Right lobe of liver (tissue), 4 donors: Measurements from ENCODE around the gene TMEM272.

ENCODE experiments used
- CTCF ChIP-seq, 4 donors: fragments of 200-600 bp in 3 of 4; fragments of 450-650 bp in 1 of 4; IDR thresholded peaks; one replicate each; pipeline versions ENCODE4 v1.5.1 to v1.8.0; 2016 to 2022; ENCODE audit warnings: antibody characterized with exemption in 4 of 4, mild to moderate bottlenecking in 2 of 4
- POLR2A ChIP-seq: fragments of 450-650 bp; IDR thresholded peaks from one replicate; pipeline ENCODE4 v1.6.1; 2017; ENCODE audit warnings: antibody characterized with exemption, mild to moderate bottlenecking
- donor health status: DM: no; HTN: no; CAD: no.
- donor health status: DM: no; HTN: no; CAD: no.
- donor health status: DM: no; HTN: yes; CAD: no.

- TF ChIP-seq CTCF (IDR thresholded peaks at IDR 0.05) (no peak), POLR2A (no peak)
Observed at GRCh38 chr13:51770160-51770559, 74.8 kb downstream of the TMEM272 start.
